HG03103 (cell line): ENCODE data around the gene ST8SIA3.

Experiments used
- ATAC-seq: cut with Tn5 transposase; IDR thresholded peaks from one replicate; pipeline ENCODE4 v1.9.1; 2021; ENCODE audit warnings: low read depth; ENCODE audit not compliant: unreplicated experiment

Gene ST8SIA3

GRCh38 chr18:57352271-57352701 lies at the start of gene ST8SIA3:
TSS of gene ST8SIA3 (plus strand) at chr18:57352557. CDS start at chr18:57352847, 290 bp downstream.
- ATAC-seq: no peak

- no peak for ATAC-seq
Measured at GRCh38 chr18:57311472-57311871, 40.9 kb upstream of the ST8SIA3 start.

GRCh38 chr18:57312346-57313144 lies 39.8 kb upstream of the ST8SIA3 start:
- ATAC-seq: no peak

- no peak for ATAC-seq
Measured at GRCh38 chr18:57320603-57321002, 31.8 kb upstream of the ST8SIA3 start.

- ATAC-seq: no peak
Measured at GRCh38 chr18:57325491-57326166, 26.7 kb upstream of the ST8SIA3 start.

GRCh38 chr18:57326718-57327323 lies 25.5 kb upstream of the ST8SIA3 start:
- ATAC-seq: no peak

- ATAC-seq: no peak
Measured at GRCh38 chr18:57328665-57329064, 23.7 kb upstream of the ST8SIA3 start.

GRCh38 chr18:57329856-57330255 lies 22.5 kb upstream of the ST8SIA3 start:
- ATAC-seq: no peak

GRCh38 chr18:57331718-57332117 lies 20.6 kb upstream of the ST8SIA3 start:
- ATAC-seq: no peak

GRCh38 chr18:57333940-57334339 lies 18.4 kb upstream of the ST8SIA3 start:
- no peak for ATAC-seq

- no peak for ATAC-seq
Measured at GRCh38 chr18:57334383-57334782, 18.0 kb upstream of the ST8SIA3 start.

GRCh38 chr18:57336343-57336742 lies 16.0 kb upstream of the ST8SIA3 start:
- ATAC-seq: no peak

- ATAC-seq: no peak
Measured at GRCh38 chr18:57337890-57338289, 14.5 kb upstream of the ST8SIA3 start.

- ATAC-seq: no peak
Measured at GRCh38 chr18:57343833-57344232, 8.5 kb upstream of the ST8SIA3 start.

GRCh38 chr18:57346876-57347275 lies 5.5 kb upstream of the ST8SIA3 start:
- ATAC-seq: no peak

- ATAC-seq: no peak
Measured at GRCh38 chr18:57347784-57348183, 4.6 kb upstream of the ST8SIA3 start.

GRCh38 chr18:57352761-57353136 lies 392 bp downstream of the ST8SIA3 start:
- no peak for ATAC-seq

GRCh38 chr18:57353137-57353939 lies 981 bp downstream of the ST8SIA3 start:
- ATAC-seq: no peak

- no peak for ATAC-seq
Measured at GRCh38 chr18:57353940-57354461, 1.6 kb downstream of the ST8SIA3 start.

GRCh38 chr18:57359433-57359832 lies 7.1 kb downstream of the ST8SIA3 start:
- ATAC-seq: no peak

- no peak for ATAC-seq
Measured at GRCh38 chr18:57362714-57363113, 10.4 kb downstream of the ST8SIA3 start.
